ENCODE measurements around the gene MFGE8.

MFGE8 gene

DNA sequence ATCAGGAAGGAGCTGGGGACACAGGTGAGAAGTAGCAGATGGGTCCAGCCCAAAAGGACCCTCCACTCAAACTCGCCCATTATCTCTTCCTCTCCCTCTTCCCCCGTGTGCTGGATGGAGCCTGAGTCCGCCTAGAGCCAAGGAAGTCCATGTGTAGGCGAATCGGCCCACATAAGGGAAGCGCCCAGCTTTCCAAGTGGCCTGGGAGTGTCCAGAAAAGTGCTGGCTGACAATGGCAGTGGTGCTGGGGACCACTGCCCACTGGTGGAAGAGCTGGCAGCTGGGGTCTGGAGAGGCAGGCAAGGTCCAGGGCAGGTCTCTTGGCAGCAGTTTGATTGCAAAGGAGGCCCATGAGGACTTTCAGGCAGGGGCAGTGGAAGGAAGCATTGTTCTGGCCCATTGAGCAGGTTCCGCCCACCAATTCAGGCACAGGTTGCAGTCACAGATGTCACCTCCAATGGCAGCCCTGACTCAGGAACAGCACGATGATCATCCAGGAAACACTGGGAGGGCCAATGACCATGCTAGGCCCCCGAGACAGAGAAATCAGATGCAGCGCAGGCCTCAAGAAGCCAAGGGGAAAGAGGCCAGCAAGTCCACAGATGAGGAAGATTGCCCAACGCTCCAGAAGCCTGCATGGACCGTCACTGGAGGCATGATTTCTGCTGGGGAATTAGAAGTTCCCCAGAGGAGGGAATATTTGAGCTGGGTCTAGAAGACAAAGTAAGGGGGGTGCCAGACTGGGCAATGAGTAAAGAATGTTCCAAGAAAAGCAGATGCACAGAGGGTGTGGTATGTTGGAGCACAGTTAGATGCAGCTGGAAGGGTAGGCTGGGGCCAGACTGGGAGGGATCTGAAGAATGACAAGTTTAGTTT is 3.0 kb downstream of the MFGE8 start:
- Histone ChIP-seq H4K20me1 (ENCODE audit: insufficient read depth, low read length) (no peaks in the 10 kb centered on the region), H3K79me2 (ENCODE audit: insufficient read depth, low read length) (no peaks in the 10 kb centered on the region), H2AFZ (ENCODE audit: low read length) (no peak overlapping the region), H3K27ac (ENCODE audit: low read depth, low read length, poor library complexity, severe bottlenecking) (no peak overlapping the region), H3K4me2 (ENCODE audit: low read length) (no peak overlapping the region), H3K9me3 (ENCODE audit: low read length) (no peaks in the 10 kb centered on the region), H3K36me3 (ENCODE audit: insufficient read depth, low read length) (no peaks in the 10 kb centered on the region), H3K4me1 (ENCODE audit: insufficient read depth, low read length, severe bottlenecking) (peaks cover 18% of the 10 kb centered on the region), H3K27me3 (ENCODE audit: insufficient read depth, low read length) (no peaks in the 10 kb centered on the region), H3K4me3 (ENCODE audit: low read depth, low read length, poor library complexity, severe bottlenecking) (no peak overlapping the region), H3F3A (ENCODE audit: insufficient read depth, low read length) (no peaks in the 10 kb centered on the region), H3K9me2 (ENCODE audit: low read depth, low read length) (no peaks in the 10 kb centered on the region), H3K9ac (ENCODE audit: low read length) (no peak overlapping the region)
- TF ChIP-seq EZH2 (IDR thresholded peaks at IDR 0.05; ENCODE audit: borderline replicate concordance, low read length) (no peak), CTCF (IDR thresholded peaks at IDR 0.05; ENCODE audit: low read length) (no peak)

GRCh38 chr15:88908697-88909621 is 4.2 kb downstream of the MFGE8 start:
- Histone ChIP-seq H3K9ac (ENCODE audit: low read length) (no peak overlapping the region), H2AFZ (ENCODE audit: low read length) (no peak overlapping the region), H4K20me1 (ENCODE audit: insufficient read depth, low read length) (no peaks in the 10 kb centered on the region), H3K27ac (ENCODE audit: low read depth, low read length, poor library complexity, severe bottlenecking) (no peak overlapping the region), H3K36me3 (ENCODE audit: insufficient read depth, low read length) (no peaks in the 10 kb centered on the region), H3K79me2 (ENCODE audit: insufficient read depth, low read length) (no peaks in the 10 kb centered on the region), H3F3A (ENCODE audit: insufficient read depth, low read length) (no peaks in the 10 kb centered on the region), H3K9me3 (ENCODE audit: low read length) (no peaks in the 10 kb centered on the region), H3K4me3 (ENCODE audit: low read depth, low read length, poor library complexity, severe bottlenecking) (no peak overlapping the region), H3K4me1 (ENCODE audit: insufficient read depth, low read length, severe bottlenecking) (peaks cover 18% of the 10 kb centered on the region), H3K27me3 (ENCODE audit: insufficient read depth, low read length) (no peaks in the 10 kb centered on the region), H3K4me2 (ENCODE audit: low read length) (no peak overlapping the region), H3K9me2 (ENCODE audit: low read depth, low read length) (no peaks in the 10 kb centered on the region)
- TF ChIP-seq EZH2 (IDR thresholded peaks at IDR 0.05; ENCODE audit: borderline replicate concordance, low read length) (no peak), CTCF (IDR thresholded peaks at IDR 0.05; ENCODE audit: low read length) (no peak)

GRCh38 chr15:88908123-88908522 is 5.1 kb downstream of the MFGE8 start:
- H3K79me2 ChIP-seq (ENCODE audit: insufficient read depth, low read length) = no peaks in the 10 kb centered on the region
- H4K20me1 ChIP-seq (ENCODE audit: insufficient read depth, low read length) = no peaks in the 10 kb centered on the region
- H3K9me3 ChIP-seq (ENCODE audit: low read length) = no peaks in the 10 kb centered on the region
- no peak overlapping the region for H3K4me3 ChIP-seq (ENCODE audit: low read depth, low read length, poor library complexity, severe bottlenecking)
- no peaks in the 10 kb centered on the region for H3K27me3 ChIP-seq (ENCODE audit: insufficient read depth, low read length)
- no peak overlapping the region for H3K27ac ChIP-seq (ENCODE audit: low read depth, low read length, poor library complexity, severe bottlenecking)
- no peaks in the 10 kb centered on the region for H3K9me2 ChIP-seq (ENCODE audit: low read depth, low read length)
- H3F3A ChIP-seq (ENCODE audit: insufficient read depth, low read length) = no peaks in the 10 kb centered on the region
- H2AFZ ChIP-seq (ENCODE audit: low read length) = no peak overlapping the region
- H3K4me2 ChIP-seq (ENCODE audit: low read length) = no peak overlapping the region
- H3K4me1 ChIP-seq (ENCODE audit: insufficient read depth, low read length, severe bottlenecking) = peaks cover 11% of the 10 kb centered on the region
- no peaks in the 10 kb centered on the region for H3K36me3 ChIP-seq (ENCODE audit: insufficient read depth, low read length)
- no peak overlapping the region for H3K9ac ChIP-seq (ENCODE audit: low read length)
- TF ChIP-seq EZH2 (IDR thresholded peaks at IDR 0.05; ENCODE audit: borderline replicate concordance, low read length) = no peak
- no peak for TF ChIP-seq CTCF (IDR thresholded peaks at IDR 0.05; ENCODE audit: low read length)

Measured in OCI-LY1 (cell line).